Neural progenitor cell (in vitro differentiated cells): ENCODE measurements around the gene NOTCH1.

Experiments
- CTCF ChIP-seq: fragments of 200-600 bp; sonication (generic); IDR thresholded peaks from 2 replicates; pipeline ENCODE4 v1.5.1; 2017; ENCODE audit warnings: antibody characterized with exemption, mild to moderate bottlenecking
- EZH2phosphoT487 ChIP-seq: fragments of 200-600 bp; sonication (generic); IDR thresholded peaks from 2 replicates; pipeline ENCODE4 v1.6.1; 2017; ENCODE audit warnings: antibody characterized with exemption

- TF ChIP-seq EZH2phosphoT487 (no peak), CTCF (no peak)
Measured at GRCh38 chr9:136531904-136532798, 13.7 kb downstream of the NOTCH1 start.
